Panc1 (cell line): ENCODE data around the gene PRND. TPM values are rescaled to one million over a fixed set of nuclear protein-coding genes. Genes with fewer than 3 reads are reported as not detected.
A peak's percentile ranks its signal among the peaks of the same experiment; 100 is the strongest.

ENCODE experiments used
- ATAC-seq: fragments of 200-7000 bp; cut with Tn5 transposase; 2 replicates; pipeline ENCODE4 v1.9.1; 2020; ENCODE audit warnings: mild to moderate bottlenecking, moderate library complexity
- BruUV-seq: library from RNA; stranded (reverse); fragments of 400-500 nt; replicated peaks from 2 replicates; lab custom pipeline; 2021; lab: Mats Ljungman, UMichigan
- CTCF ChIA-PET: fragments of 300-600 bp; sonication (Branson Sonifier 250); formaldehyde crosslinking; loops from one replicate; lab custom pipeline; 2022; ENCODE audit warnings: antibody characterized with exemption; lab: Charles Lee
- POLR2A ChIA-PET: fragments of 300-600 bp; sonication (Branson Sonifier 250); formaldehyde crosslinking; loops from one replicate; lab custom pipeline; 2022; ENCODE audit warnings: antibody characterized with exemption; lab: Charles Lee
- DNase-seq: peaks from one replicate; pipeline ENCODE4 v3.0.0-alpha.2; 2010; ENCODE audit warnings: low read depth, low spot score
- H3K27ac ChIP-seq: 2 replicates; pipeline ENCODE4 v1.5.1; 2011; ENCODE audit warnings: mild to moderate bottlenecking, low read length, inconsistent platforms
- H3K27me3 ChIP-seq: fragments of 200-500 bp; sonication (Bioruptor generic); 2 replicates; pipeline ENCODE4 v1.6.0; 2014; ENCODE audit warnings: low read length, inconsistent platforms; ENCODE audit not compliant: control insufficient read depth, insufficient read depth
- H3K36me3 ChIP-seq: fragments of 200-500 bp; sonication (Bioruptor generic); 2 replicates; pipeline ENCODE4 v1.5.1; 2014; ENCODE audit warnings: inconsistent platforms, mild to moderate bottlenecking, low read length, moderate library complexity; ENCODE audit not compliant: control insufficient read depth, insufficient read depth
- H3K4me1 ChIP-seq: 2 replicates; pipeline ENCODE4 v1.5.1; 2011; ENCODE audit warnings: inconsistent platforms, mild to moderate bottlenecking, low read length, moderate library complexity; ENCODE audit not compliant: control insufficient read depth, insufficient read depth
- H3K4me3 ChIP-seq, 2 experiments: 2 replicates each; pipeline ENCODE4 v1.5.1; 2011 to 2012; ENCODE audit warnings: low read depth in 2 of 2, low read length in 2 of 2, mild to moderate bottlenecking in 2 of 2, inconsistent platforms in 1 of 2, moderate library complexity in 1 of 2
- H3K9me3 ChIP-seq: fragments of 200-500 bp; sonication (Bioruptor generic); 2 replicates; pipeline ENCODE4 v1.5.1; 2014; ENCODE audit warnings: low read depth, mild to moderate bottlenecking, inconsistent platforms, low read length, moderate library complexity; ENCODE audit not compliant: control insufficient read depth, insufficient read depth
- POLR2AphosphoS5 ChIP-seq: IDR thresholded peaks from 2 replicates; pipeline ENCODE4 v1.6.1; 2012; ENCODE audit warnings: mild to moderate bottlenecking, low read depth, low read length, moderate library complexity
- SIN3A ChIP-seq: IDR thresholded peaks from 2 replicates; pipeline ENCODE4 v1.6.1; 2012; ENCODE audit warnings: low read depth, mild to moderate bottlenecking, low read length, moderate library complexity, borderline replicate concordance; ENCODE audit not compliant: insufficient read depth
- TCF7L2 ChIP-seq: IDR thresholded peaks from 2 replicates; pipeline ENCODE4 v1.6.1; 2011; ENCODE audit warnings: mild to moderate bottlenecking, low read depth, low read length, inconsistent platforms
- in situ Hi-C: cut with HindIII; loops from 2 replicates; pipeline ENCODE4 v1.10.0; 2016; ENCODE audit warnings: low sequenced_read_pairs, low pct_unique_long_range_greater_than_20kb
- intact Hi-C: fragments of 100-400 bp; cut with micrococcal nuclease; formaldehyde crosslinking; loops from one replicate; pipeline ENCODE4 v1.10.0; 2022; ENCODE audit not compliant: unreplicated experiment
- total RNA-seq: library from RNA; stranded (reverse); gene quantifications from one replicate; pipeline ENCODE4 v1.2.1, GENCODE V29; 2021; ENCODE audit not compliant: unreplicated experiment
- TF ChIP-seq, protein P1 (sequence below): fragments of 450-650 bp; IDR thresholded peaks from 2 replicates; pipeline ENCODE4 v1.5.1; 2017; ENCODE audit warnings: mild to moderate bottlenecking
- TF ChIP-seq, protein P2 (sequence below), 2 experiments: IDR thresholded peaks; 2 replicates each; pipeline ENCODE4 v1.6.1; 2011 to 2012; ENCODE audit warnings: low read depth in 2 of 2, control low read depth in 1 of 2, low read length in 1 of 2, mild to moderate bottlenecking in 1 of 2, moderate library complexity in 1 of 2; ENCODE audit not compliant: insufficient read depth in 1 of 2

Gene PRND
- total RNA-seq, 1 experiment from 2014 or later, result not detected

DNA sequence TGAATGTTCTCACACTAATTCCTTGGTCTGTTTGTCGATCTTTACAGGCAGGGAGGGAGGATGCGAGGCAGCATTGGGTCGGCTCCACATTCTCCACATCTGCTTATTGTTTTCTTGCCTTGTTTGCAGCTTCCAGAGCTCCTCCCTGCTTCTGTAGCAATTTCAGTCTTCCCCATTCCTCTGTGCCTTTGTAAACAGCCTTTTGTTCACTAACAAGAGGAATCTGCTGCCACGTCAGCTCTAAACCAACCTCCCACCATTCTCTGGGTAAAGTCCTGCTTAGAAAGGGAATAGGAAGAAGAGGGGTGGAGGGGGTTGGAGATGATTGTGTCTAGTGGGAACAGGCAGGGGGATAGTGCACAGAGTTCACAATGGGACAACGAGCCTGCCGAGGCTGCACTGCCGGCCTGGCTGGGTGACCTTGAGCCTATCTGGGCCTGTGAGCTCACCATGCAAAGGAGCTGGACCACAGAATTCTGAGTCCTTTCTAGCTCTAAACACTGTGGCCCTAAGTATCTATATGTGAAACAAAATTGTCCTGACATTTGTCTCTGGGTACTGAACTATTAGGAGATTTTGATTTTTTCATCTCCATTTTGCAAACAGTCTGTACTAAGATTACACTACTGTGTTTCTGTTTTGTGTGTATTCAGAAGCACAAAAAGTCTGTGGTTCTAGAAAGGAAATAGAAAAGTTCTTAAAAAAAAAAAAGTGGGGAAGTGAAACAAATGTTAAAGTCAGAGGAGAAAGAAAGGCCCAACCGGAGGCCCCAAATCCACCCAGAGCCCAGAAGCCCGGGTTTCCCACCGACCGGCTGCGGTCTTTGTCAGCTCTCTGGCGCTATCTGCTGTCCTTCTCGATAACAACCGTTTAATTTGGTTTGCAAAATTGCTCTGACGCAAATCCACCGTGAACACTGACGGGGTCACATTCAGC is 1.4 kb upstream of the PRND start:
- H3K4me3 ChIP-seq, result no peak overlapping the region
- no peaks in the 10 kb centered on the region for H3K9me3 ChIP-seq
- ATAC-seq, result peak; percentile 83
- H3K27ac ChIP-seq, result no peak overlapping the region
- TF ChIP-seq POLR2AphosphoS5, result no peak
- TF ChIP-seq, protein P1, sequence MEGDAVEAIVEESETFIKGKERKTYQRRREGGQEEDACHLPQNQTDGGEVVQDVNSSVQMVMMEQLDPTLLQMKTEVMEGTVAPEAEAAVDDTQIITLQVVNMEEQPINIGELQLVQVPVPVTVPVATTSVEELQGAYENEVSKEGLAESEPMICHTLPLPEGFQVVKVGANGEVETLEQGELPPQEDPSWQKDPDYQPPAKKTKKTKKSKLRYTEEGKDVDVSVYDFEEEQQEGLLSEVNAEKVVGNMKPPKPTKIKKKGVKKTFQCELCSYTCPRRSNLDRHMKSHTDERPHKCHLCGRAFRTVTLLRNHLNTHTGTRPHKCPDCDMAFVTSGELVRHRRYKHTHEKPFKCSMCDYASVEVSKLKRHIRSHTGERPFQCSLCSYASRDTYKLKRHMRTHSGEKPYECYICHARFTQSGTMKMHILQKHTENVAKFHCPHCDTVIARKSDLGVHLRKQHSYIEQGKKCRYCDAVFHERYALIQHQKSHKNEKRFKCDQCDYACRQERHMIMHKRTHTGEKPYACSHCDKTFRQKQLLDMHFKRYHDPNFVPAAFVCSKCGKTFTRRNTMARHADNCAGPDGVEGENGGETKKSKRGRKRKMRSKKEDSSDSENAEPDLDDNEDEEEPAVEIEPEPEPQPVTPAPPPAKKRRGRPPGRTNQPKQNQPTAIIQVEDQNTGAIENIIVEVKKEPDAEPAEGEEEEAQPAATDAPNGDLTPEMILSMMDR, result peak; percentile 83
- no peaks in the 10 kb centered on the region for H3K36me3 ChIP-seq
- BruUV-seq, result no TSS peak
- POLR2A ChIA-PET, result interaction anchor here (0.6 kb wide), 1 partner anchor 413 kb away, joined by 5 read pairs; no protein-coding TSS in a partner anchor
- H3K4me1 ChIP-seq, result no peaks in the 10 kb centered on the region; the same call in 1 of the 2 replicates
- CTCF ChIA-PET, result no interaction called here
- intact Hi-C loops (loop anchor here (1.0 to 2.0 kb wide), 2 partner anchors 106 to 113 kb away; no protein-coding TSS in a partner anchor), in situ Hi-C loops (no loop called here)
- peak; percentile 39 for DNase-seq
- peaks cover 2% of the 10 kb centered on the region; the same call in 1 of the 2 replicates for H3K27me3 ChIP-seq

DNA sequence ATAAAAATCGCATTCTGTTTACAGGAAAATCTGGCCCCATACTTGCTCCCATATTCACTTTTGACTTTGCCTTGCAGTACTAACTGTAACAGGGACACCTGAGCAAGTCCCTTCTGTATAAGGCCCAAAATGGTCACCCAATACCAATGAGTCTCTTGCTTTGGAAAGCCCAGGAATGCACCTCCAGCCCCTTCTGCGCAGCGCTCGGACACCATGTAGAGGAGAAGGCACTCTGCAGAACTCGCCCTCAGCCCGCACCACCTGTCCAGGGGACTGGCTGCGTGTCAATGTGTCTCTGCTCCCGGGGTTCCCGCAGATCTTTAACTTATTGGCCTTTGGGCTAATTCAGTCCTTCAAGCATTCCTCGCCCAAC is 746 bp upstream of the PRND start:
- ChIA-PET POLR2A (no interaction called here), CTCF (no interaction called here)
- Histone ChIP-seq H3K27ac (no peak overlapping the region), H3K9me3 (no peaks in the 10 kb centered on the region), H3K4me3 (no peak overlapping the region), H3K36me3 (no peaks in the 10 kb centered on the region), H3K27me3 (no peaks in the 10 kb centered on the region), H3K4me1 (no peaks in the 10 kb centered on the region; the same call in 1 of the 2 replicates)
- in situ Hi-C loops, result no loop called here
- no peak for DNase-seq
- ATAC-seq, result peak; percentile 51
- TF ChIP-seq, protein P2, sequence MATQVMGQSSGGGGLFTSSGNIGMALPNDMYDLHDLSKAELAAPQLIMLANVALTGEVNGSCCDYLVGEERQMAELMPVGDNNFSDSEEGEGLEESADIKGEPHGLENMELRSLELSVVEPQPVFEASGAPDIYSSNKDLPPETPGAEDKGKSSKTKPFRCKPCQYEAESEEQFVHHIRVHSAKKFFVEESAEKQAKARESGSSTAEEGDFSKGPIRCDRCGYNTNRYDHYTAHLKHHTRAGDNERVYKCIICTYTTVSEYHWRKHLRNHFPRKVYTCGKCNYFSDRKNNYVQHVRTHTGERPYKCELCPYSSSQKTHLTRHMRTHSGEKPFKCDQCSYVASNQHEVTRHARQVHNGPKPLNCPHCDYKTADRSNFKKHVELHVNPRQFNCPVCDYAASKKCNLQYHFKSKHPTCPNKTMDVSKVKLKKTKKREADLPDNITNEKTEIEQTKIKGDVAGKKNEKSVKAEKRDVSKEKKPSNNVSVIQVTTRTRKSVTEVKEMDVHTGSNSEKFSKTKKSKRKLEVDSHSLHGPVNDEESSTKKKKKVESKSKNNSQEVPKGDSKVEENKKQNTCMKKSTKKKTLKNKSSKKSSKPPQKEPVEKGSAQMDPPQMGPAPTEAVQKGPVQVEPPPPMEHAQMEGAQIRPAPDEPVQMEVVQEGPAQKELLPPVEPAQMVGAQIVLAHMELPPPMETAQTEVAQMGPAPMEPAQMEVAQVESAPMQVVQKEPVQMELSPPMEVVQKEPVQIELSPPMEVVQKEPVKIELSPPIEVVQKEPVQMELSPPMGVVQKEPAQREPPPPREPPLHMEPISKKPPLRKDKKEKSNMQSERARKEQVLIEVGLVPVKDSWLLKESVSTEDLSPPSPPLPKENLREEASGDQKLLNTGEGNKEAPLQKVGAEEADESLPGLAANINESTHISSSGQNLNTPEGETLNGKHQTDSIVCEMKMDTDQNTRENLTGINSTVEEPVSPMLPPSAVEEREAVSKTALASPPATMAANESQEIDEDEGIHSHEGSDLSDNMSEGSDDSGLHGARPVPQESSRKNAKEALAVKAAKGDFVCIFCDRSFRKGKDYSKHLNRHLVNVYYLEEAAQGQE (IDR thresholded peaks at IDR 0.05; ENCODE audit: insufficient read depth in 1 of 2, low read depth in 2 of 2, low read length in 1 of 2), result no peak
- TF ChIP-seq SIN3A, result no peak
- no peak for TF ChIP-seq TCF7L2
- TF ChIP-seq, protein P1, result no peak; the same call in 1 of the 2 replicates
- TF ChIP-seq POLR2AphosphoS5, result no peak
- intact Hi-C loops, result loop anchor here (1.0 to 2.0 kb wide), 2 partner anchors 106 to 114 kb away; no protein-coding TSS in a partner anchor
- BruUV-seq, result no TSS peak
